HepG2 (cell line): Measurements from ENCODE around the gene SNX9. TPM values are rescaled to one million over a fixed set of nuclear protein-coding genes. Genes with fewer than 3 reads are reported as not detected.

ENCODE experiments used
- ATAC-seq: fragments of 200-7000 bp; cut with Tn5 transposase; 3 replicates; pipeline ENCODE4 v1.9.1; 2020; ENCODE audit warnings: mild to moderate bottlenecking, moderate library complexity
- BruUV-seq: library from RNA; stranded (reverse); fragments of 400-500 nt; replicated peaks from 2 replicates; lab custom pipeline; 2021; lab: Mats Ljungman, UMichigan
- CTCF ChIA-PET: fragments of 300-600 bp; formaldehyde crosslinking; extraction: SDS; loops from one replicate; lab custom pipeline; 2021; ENCODE audit warnings: low total read pairs, inconsistent platforms, low intra/inter-chr PET ratio; lab: Yijun Ruan, JAX
- POLR2A ChIA-PET: fragments of 350-600 bp; sonication (Branson Sonifier 250); formaldehyde crosslinking; loops from one replicate; lab custom pipeline; 2020; ENCODE audit warnings: antibody characterized with exemption, inconsistent platforms; lab: Yijun Ruan, JAX
- DNase-seq: peaks from one replicate; pipeline ENCODE4 v3.0.0-alpha.2; 2015; ENCODE audit warnings: low spot score
- FAIRE-seq: peaks from 3 replicates; lab custom pipeline; 2011; peaks lifted over from hg19 to GRCh38; lab: Jason Lieb, UNC
- H2AFZ ChIP-seq: one replicate; pipeline ENCODE4 v1.6.1; 2011; ENCODE audit warnings: low read length, inconsistent platforms
- H3K27ac ChIP-seq: fragments of 300-600 bp; 3 replicates; pipeline ENCODE4 v1.8.0; 2011; ENCODE audit warnings: mixed run types, mild to moderate bottlenecking, mixed read lengths, low read length, inconsistent platforms; ENCODE audit not compliant: insufficient read depth; ENCODE audit errors: extremely low read length
- H3K27me3 ChIP-seq, 2 experiments: fragments of 200-600 bp in 1 of 2; 2 replicates in 1 of 2; 3 replicates in 1 of 2; pipeline versions ENCODE4 v1.6.0 to v1.8.0; 2011; ENCODE audit warnings: low read length in 2 of 2, mild to moderate bottlenecking in 2 of 2, moderate library complexity in 2 of 2, inconsistent platforms in 1 of 2; ENCODE audit not compliant: insufficient read depth in 2 of 2, control insufficient read depth in 1 of 2
- H3K36me3 ChIP-seq, 2 experiments: fragments of 200-600 bp in 1 of 2; replicated peaks in 1 of 2; 2 replicates in 1 of 2; 3 replicates in 1 of 2; pipeline versions ENCODE4 v1.5.1 to v1.8.0; 2011; ENCODE audit warnings: low read length in 2 of 2, inconsistent platforms in 1 of 2; ENCODE audit not compliant: insufficient read depth in 2 of 2, control insufficient read depth in 1 of 2
- H3K4me1 ChIP-seq: 2 replicates; pipeline ENCODE4 v1.5.1; 2012; ENCODE audit warnings: low read length, inconsistent platforms; ENCODE audit not compliant: insufficient read depth
- H3K4me2 ChIP-seq: 2 replicates; pipeline ENCODE4 v1.6.0; 2011; ENCODE audit warnings: low read depth, low read length, inconsistent platforms
- H3K4me3 ChIP-seq, 3 experiments: fragments of 200-600 bp in 1 of 3; sonication (generic), shearing (Covaris generic) in 1 of 3; replicated peaks in 1 of 3; 2 replicates each; pipeline ENCODE4 v1.5.1; 2011 to 2016; ENCODE audit warnings: low read length in 3 of 3, inconsistent platforms in 2 of 3, low read depth in 2 of 3, mild to moderate bottlenecking in 2 of 3, control low read depth in 1 of 3, mixed read lengths in 1 of 3; ENCODE audit not compliant: insufficient read depth in 1 of 3
- H3K79me2 ChIP-seq: one replicate; pipeline ENCODE4 v1.6.1; 2011; ENCODE audit warnings: low read length, inconsistent platforms; ENCODE audit not compliant: insufficient read depth
- H3K9ac ChIP-seq: 2 replicates; pipeline ENCODE4 v1.6.0; 2011; ENCODE audit warnings: mild to moderate bottlenecking, low read depth, low read length, inconsistent platforms; ENCODE audit not compliant: insufficient read depth
- H3K9me3 ChIP-seq: 2 replicates; pipeline ENCODE4 v1.5.1; 2012; ENCODE audit warnings: mild to moderate bottlenecking, low read length
- H4K20me1 ChIP-seq: 2 replicates; pipeline ENCODE4 v1.6.0; 2011; ENCODE audit warnings: inconsistent platforms, mild to moderate bottlenecking, low read length, moderate library complexity; ENCODE audit not compliant: insufficient read depth
- MED13 ChIP-seq: sonication (generic); formaldehyde crosslinking; IDR thresholded peaks from 2 replicates; pipeline ENCODE4 v1.5.0; 2020; ENCODE audit warnings: missing genetic modification reagents
- SIX4 ChIP-seq: sonication (generic); formaldehyde crosslinking; IDR thresholded peaks from 2 replicates; pipeline ENCODE4 v1.4.0; 2020; ENCODE audit warnings: missing genetic modification reagents
- SKI ChIP-seq: fragments of 450-650 bp; IDR thresholded peaks from one replicate; pipeline ENCODE4 v1.6.1; 2018; ENCODE audit warnings: mild to moderate bottlenecking; ENCODE audit not compliant: partially characterized antibody
- TEAD2 ChIP-seq: sonication (generic); formaldehyde crosslinking; IDR thresholded peaks from 2 replicates; pipeline ENCODE4 v1.9.0; 2021; ENCODE audit warnings: missing genetic modification reagents
- TSC22D2 ChIP-seq: sonication (generic); formaldehyde crosslinking; IDR thresholded peaks from 2 replicates; pipeline ENCODE4 v1.5.1; 2020; ENCODE audit warnings: missing genetic modification reagents, mild to moderate bottlenecking, borderline replicate concordance
- ZMYM4 ChIP-seq: sonication (generic); formaldehyde crosslinking; IDR thresholded peaks from 2 replicates; pipeline ENCODE4 v1.8.1; 2023; ENCODE audit warnings: mild to moderate bottlenecking, missing genetic modification reagents
- ZNF205 ChIP-seq: IDR thresholded peaks from 2 replicates; pipeline ENCODE4 v1.6.1; 2018; ENCODE audit warnings: missing biosample characterization, missing genetic modification reagents
- ZNF263 ChIP-seq: sonication (generic); formaldehyde crosslinking; IDR thresholded peaks from 2 replicates; pipeline ENCODE4 v1.4.0; 2020; ENCODE audit warnings: missing genetic modification reagents
- ZNF382 ChIP-seq: sonication (generic); formaldehyde crosslinking; IDR thresholded peaks from 2 replicates; pipeline ENCODE4 v1.5.0; 2020; ENCODE audit warnings: missing genetic modification reagents, mild to moderate bottlenecking, borderline replicate concordance
- ZNF44 ChIP-seq: sonication (generic); formaldehyde crosslinking; IDR thresholded peaks from 2 replicates; pipeline ENCODE4 v1.5.1; 2020; ENCODE audit warnings: mild to moderate bottlenecking, missing genetic modification reagents
- ZNF562 ChIP-seq: sonication (generic); formaldehyde crosslinking; IDR thresholded peaks from 2 replicates; pipeline ENCODE4 v1.8.0; 2022; ENCODE audit warnings: missing genetic modification reagents, borderline replicate concordance
- ZNF776 ChIP-seq: sonication (generic); formaldehyde crosslinking; IDR thresholded peaks from 2 replicates; pipeline ENCODE4 v1.4.0; 2020; ENCODE audit warnings: mild to moderate bottlenecking, missing genetic modification reagents
- ZNF792 ChIP-seq: IDR thresholded peaks from 2 replicates; pipeline ENCODE4 v1.6.1; 2016
- ZNF841 ChIP-seq: sonication (generic); formaldehyde crosslinking; IDR thresholded peaks from 2 replicates; pipeline ENCODE4 v1.8.1; 2023; ENCODE audit warnings: missing genetic modification reagents, borderline replicate concordance
- WGBS: methylation state at CpG from one replicate; pipeline ENCODE4 v1.1.6; 2017; ENCODE audit warnings: low lambda C conversion rate; 5-methylcytosine and 5-hydroxymethylcytosine counted together
- in situ Hi-C: cut with HindIII; loops from 2 replicates; pipeline ENCODE4 v1.10.0; 2017; ENCODE audit warnings: low pct_unique_long_range_greater_than_20kb; ENCODE audit not compliant: extremely low pct_ligation_motif_present
- intact Hi-C: fragments of 100-400 bp; cut with micrococcal nuclease; formaldehyde crosslinking; loops from one replicate; pipeline ENCODE4 v1.10.0; 2022; ENCODE audit not compliant: unreplicated experiment
- polyA plus RNA-seq, 8 experiments: library from polyadenylated mRNA; depleted of rRNA in 3 of 8; stranded (reverse) in 7 of 8; unstranded in 1 of 8; fragments of >200 nt; fragmentation: Illumina TruSeq in 4 of 8; extraction: Trizol in 4 of 8; gene quantifications; 2 replicates each; pipeline versions ENCODE4 v1.2.1 to v1.2.3, GENCODE V29; 2011 to 2016; ENCODE audit warnings: low read depth in 4 of 8, missing spikeins in 1 of 8, mixed read lengths in 1 of 8; ENCODE audit not compliant: insufficient read depth in 1 of 8
- total RNA-seq, 5 experiments: library from RNA; depleted of rRNA; stranded (reverse); fragments of >200 nt; fragmentation: Illumina TruSeq; extraction: Trizol; gene quantifications; 2 replicates each; pipeline ENCODE4 v1.2.3, GENCODE V29; 2016; ENCODE audit warnings: low read depth in 1 of 5
- TF ChIP-seq, protein P1 (sequence below): sonication (generic); formaldehyde crosslinking; IDR thresholded peaks from 2 replicates; pipeline ENCODE4 v1.8.1; 2023; ENCODE audit warnings: mild to moderate bottlenecking, missing genetic modification reagents
- TF ChIP-seq, protein P2 (sequence below): sonication (generic); formaldehyde crosslinking; IDR thresholded peaks from 2 replicates; pipeline ENCODE4 v1.4.0; 2020; ENCODE audit warnings: missing genetic modification reagents
- TF ChIP-seq, protein P3 (sequence below): sonication (generic); formaldehyde crosslinking; IDR thresholded peaks from 2 replicates; pipeline ENCODE4 v1.4.0; 2020; ENCODE audit warnings: missing genetic modification reagents; ENCODE audit errors: not compliant biosample characterization

SNX9 gene
- total and polyA plus RNA-seq, 2 of the 13 experiments (the other 11 are each of a cell fraction or from before 2014, with no cell fraction given), result 21.9 to 36.0 TPM

DNA sequence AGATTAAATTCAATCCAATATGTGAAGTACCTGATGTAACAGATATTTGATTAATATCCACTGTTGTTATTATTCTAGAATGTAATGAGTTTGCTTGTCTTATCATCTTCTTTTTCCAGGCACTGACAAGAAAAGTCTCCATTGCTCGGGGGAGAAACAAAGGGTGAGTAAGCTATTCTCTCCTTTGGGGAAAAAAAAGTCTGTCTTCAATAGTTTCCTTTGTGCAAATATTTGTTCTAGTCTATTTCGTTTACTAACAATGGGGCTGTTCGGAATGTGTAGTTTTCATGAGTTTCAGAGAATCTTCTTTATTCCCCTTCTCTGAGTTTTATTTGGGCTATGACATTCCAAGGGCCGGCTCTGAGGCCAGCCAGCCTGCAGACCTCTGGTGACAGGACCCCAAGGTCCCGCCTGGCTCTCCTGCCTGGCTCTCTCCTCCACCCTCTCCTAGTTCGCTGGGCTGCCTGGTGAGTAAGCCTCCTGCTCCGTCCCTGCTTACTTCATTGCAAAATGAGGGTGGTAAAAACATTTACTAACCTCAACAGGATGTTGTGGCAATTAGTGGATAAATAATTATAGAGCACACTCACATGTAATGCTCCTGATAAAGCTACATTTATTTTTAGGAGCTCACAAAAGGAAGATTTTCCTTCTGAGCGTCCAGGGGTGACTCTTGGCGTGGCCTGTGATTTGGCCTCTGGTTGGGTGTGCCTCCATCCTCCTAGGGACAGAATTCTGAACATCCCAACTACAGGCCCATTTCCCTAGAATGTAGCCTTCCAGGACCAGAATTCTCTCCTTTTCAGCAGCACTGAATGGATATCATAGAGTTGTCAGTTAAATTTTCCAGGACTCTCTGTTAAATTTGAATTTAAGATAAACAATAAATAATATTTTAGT, 43.1 kb upstream of the SNX9 start (continued):
- TF ChIP-seq, protein P1, sequence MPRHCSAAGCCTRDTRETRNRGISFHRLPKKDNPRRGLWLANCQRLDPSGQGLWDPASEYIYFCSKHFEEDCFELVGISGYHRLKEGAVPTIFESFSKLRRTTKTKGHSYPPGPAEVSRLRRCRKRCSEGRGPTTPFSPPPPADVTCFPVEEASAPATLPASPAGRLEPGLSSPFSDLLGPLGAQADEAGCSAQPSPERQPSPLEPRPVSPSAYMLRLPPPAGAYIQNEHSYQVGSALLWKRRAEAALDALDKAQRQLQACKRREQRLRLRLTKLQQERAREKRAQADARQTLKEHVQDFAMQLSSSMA, result no peak
- TF ChIP-seq TSC22D2 (CRISPR knock-in tag), result no peak

DNA sequence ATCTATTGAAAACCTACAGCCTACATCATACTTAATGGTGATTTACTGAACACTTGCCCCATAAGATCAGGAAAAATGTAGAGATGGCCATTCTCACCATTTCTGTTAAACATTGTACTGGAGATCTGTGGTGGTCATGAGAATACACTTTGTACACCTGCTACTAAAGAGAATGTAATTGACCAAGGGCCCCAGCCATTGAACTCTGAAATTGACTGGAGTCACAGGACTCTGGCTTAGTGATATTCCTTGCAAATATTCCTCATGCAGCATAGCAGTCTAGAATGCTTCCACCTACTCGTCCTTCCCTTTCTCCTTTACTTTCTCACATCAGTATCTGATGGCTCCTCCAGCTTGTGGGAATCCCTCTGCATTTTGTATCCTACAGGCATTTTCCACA, 37.4 kb upstream of the SNX9 start:
- intact Hi-C loops, result no loop called here
- H3K27ac ChIP-seq, result no peak overlapping the region
- no peak for DNase-seq
- no peaks in the 10 kb centered on the region for H4K20me1 ChIP-seq
- no peaks in the 10 kb centered on the region for H3K36me3 ChIP-seq
- no peaks in the 10 kb centered on the region for H3K79me2 ChIP-seq
- H3K27me3 ChIP-seq, result peaks cover 0 to 13% of the 10 kb centered on the region in 2 experiments; a peak in 3 of 5 replicates
- no peak for FAIRE-seq
- TF ChIP-seq ZNF205 (CRISPR knock-in tag), result no peak
- no peak for TF ChIP-seq TEAD2
- TF ChIP-seq ZNF44, result no peak
- no peak for TF ChIP-seq ZMYM4 (CRISPR knock-in tag)
- TF ChIP-seq ZNF792 (CRISPR knock-in tag), result no peak
- no peak for TF ChIP-seq ZNF841 (CRISPR knock-in tag)
- no peak for TF ChIP-seq SIX4
- TF ChIP-seq SKI, result no peak
- no peak for TF ChIP-seq MED13 (CRISPR knock-in tag)
- TF ChIP-seq ZNF263, result no peak
- TF ChIP-seq ZNF776, result no peak
- TF ChIP-seq, protein P2, sequence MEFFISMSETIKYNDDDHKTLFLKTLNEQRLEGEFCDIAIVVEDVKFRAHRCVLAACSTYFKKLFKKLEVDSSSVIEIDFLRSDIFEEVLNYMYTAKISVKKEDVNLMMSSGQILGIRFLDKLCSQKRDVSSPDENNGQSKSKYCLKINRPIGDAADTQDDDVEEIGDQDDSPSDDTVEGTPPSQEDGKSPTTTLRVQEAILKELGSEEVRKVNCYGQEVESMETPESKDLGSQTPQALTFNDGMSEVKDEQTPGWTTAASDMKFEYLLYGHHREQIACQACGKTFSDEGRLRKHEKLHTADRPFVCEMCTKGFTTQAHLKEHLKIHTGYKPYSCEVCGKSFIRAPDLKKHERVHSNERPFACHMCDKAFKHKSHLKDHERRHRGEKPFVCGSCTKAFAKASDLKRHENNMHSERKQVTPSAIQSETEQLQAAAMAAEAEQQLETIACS, result no peak
- TF ChIP-seq ZNF562 (CRISPR knock-in tag), result no peak
- TF ChIP-seq, protein P3, sequence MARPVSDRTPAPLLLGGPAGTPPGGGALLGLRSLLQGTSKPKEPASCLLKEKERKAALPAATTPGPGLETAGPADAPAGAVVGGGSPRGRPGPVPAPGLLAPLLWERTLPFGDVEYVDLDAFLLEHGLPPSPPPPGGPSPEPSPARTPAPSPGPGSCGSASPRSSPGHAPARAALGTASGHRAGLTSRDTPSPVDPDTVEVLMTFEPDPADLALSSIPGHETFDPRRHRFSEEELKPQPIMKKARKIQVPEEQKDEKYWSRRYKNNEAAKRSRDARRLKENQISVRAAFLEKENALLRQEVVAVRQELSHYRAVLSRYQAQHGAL (CRISPR knock-in tag), result no peak
- TF ChIP-seq ZNF382 (CRISPR knock-in tag), result no peak
- in situ Hi-C loops, result no loop called here
- peaks cover 9% of the 10 kb centered on the region for H3K4me1 ChIP-seq
- ATAC-seq, result no peak
- ChIA-PET CTCF (no interaction called here), POLR2A (no interaction called here)
- no peak overlapping the region for H3K4me3 ChIP-seq
- BruUV-seq, result no TSS peak
- WGBS, result 0% methylated on average over 1 of the region's 1 CpG
- no peak overlapping the region for H3K4me2 ChIP-seq
- no peak overlapping the region for H3K9ac ChIP-seq
- no peaks in the 10 kb centered on the region for H3K9me3 ChIP-seq
- H2AFZ ChIP-seq, result no peak overlapping the region
